Thyroid gland (tissue), 4 donors: Measurements from ENCODE around the gene DTNBP1.

ENCODE experiments used
- CTCF ChIP-seq, 6 experiments: fragments of 200-600 bp in 3 of 6; fragments of 450-650 bp in 3 of 6; sonication (generic) in 3 of 6; IDR thresholded peaks; one replicate each; pipeline ENCODE4 v1.5.1; 2016 to 2019; ENCODE audit warnings: antibody characterized with exemption in 6 of 6, mild to moderate bottlenecking in 2 of 6, inconsistent platforms in 1 of 6, moderate library complexity in 1 of 6
- POLR2A ChIP-seq, 2 donors: fragments of 450-650 bp; IDR thresholded peaks; one replicate each; pipeline ENCODE4 v1.6.1; 2017; ENCODE audit warnings: antibody characterized with exemption in 2 of 2, mild to moderate bottlenecking in 2 of 2, moderate library complexity in 1 of 2

GRCh38 chr6:15606347-15606746 is 56.5 kb downstream of the DTNBP1 start:
- TF ChIP-seq CTCF (IDR thresholded peaks at IDR 0.05): no peak
- TF ChIP-seq POLR2A (IDR thresholded peaks at IDR 0.05): no peak
